GM12875 (cell line): Measurements from ENCODE around the gene COL6A6.
"Not testable (repeated sequence)": the region's sequence is repeated elsewhere in the genome, so short reads cannot be mapped to it uniquely, and the experiment has no call there.

Source experiments
- H3K4me3 ChIP-seq: one replicate; pipeline ENCODE4 v1.5.1; 2011; ENCODE audit warnings: low read depth, low read length, control low read depth
- CTCF ChIP-seq: IDR thresholded peaks from 2 replicates; pipeline ENCODE4 v1.5.1; 2011; ENCODE audit warnings: low read depth, mild to moderate bottlenecking, control low read depth, inconsistent platforms, low read length, moderate library complexity, borderline replicate concordance; ENCODE audit not compliant: insufficient read depth

The COL6A6 gene

GRCh38 chr3:130533247-130533646, 16.3 kb downstream of the COL6A6 start:
- no peak for TF ChIP-seq CTCF
- H3K4me3 ChIP-seq: no peak overlapping the region

GRCh38 chr3:130537673-130538304, 20.8 kb downstream of the COL6A6 start:
- H3K4me3 ChIP-seq: no peak overlapping the region
- TF ChIP-seq CTCF: no peak

GRCh38 chr3:130539005-130539404, 22.0 kb downstream of the COL6A6 start:
- H3K4me3 ChIP-seq: no peak overlapping the region
- peak; percentile 70 for TF ChIP-seq CTCF

- no peak for TF ChIP-seq CTCF
- H3K4me3 ChIP-seq: no peak overlapping the region
These were observed 26.3 kb downstream of the COL6A6 start for GRCh38 chr3:130543322-130543721.

- TF ChIP-seq CTCF: no peak
- no peak overlapping the region for H3K4me3 ChIP-seq
These were observed 30.1 kb downstream of the COL6A6 start for GRCh38 chr3:130546920-130547679.

GRCh38 chr3:130547680-130548065, 30.7 kb downstream of the COL6A6 start:
- H3K4me3 ChIP-seq: not testable (repeated sequence)

GRCh38 chr3:130548356-130548755, 31.4 kb downstream of the COL6A6 start:
- H3K4me3 ChIP-seq: no peak overlapping the region
- TF ChIP-seq CTCF: no peak
